Measurements from ENCODE around the gene APEX1. TPM values are rescaled to one million over a fixed set of nuclear protein-coding genes. Genes with fewer than 3 reads are reported as not detected.

Gene APEX1
- total RNA-seq, 1 experiment from 2014 or later: 235 TPM

DNA sequence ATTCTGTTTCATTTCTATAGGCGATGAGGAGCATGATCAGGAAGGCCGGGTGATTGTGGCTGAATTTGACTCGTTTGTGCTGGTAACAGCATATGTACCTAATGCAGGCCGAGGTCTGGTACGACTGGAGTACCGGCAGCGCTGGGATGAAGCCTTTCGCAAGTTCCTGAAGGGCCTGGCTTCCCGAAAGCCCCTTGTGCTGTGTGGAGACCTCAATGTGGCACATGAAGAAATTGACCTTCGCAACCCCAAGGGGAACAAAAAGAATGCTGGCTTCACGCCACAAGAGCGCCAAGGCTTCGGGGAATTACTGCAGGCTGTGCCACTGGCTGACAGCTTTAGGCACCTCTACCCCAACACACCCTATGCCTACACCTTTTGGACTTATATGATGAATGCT is 1.9 kb downstream of the APEX1 start:
- intact Hi-C loops (cut with micrococcal nuclease): loop anchor here (1.0 kb wide), 1 partner anchor 114 kb away; the partner anchor contains the start of gene PARP2
- ATAC-seq: no peak
- Histone ChIP-seq H3K9me2 (ENCODE audit: insufficient read depth) (no peaks in the 10 kb centered on the region), H2AFZ (ENCODE audit: low read depth, low read length, poor library complexity, severe bottlenecking) (no peak overlapping the region), H3K36me3 (ENCODE audit: control insufficient read depth in 1 of 2, insufficient read depth in 2 of 2, low read length in 2 of 2) (peaks cover 25 to 41% of the 10 kb centered on the region in 2 experiments), H3K9ac (ENCODE audit: low read length) (peak overlapping the region; percentile 93; the same call in 1 of the 2 replicates), H3K4me3 (replicated peaks in 1 of 2; ENCODE audit: low read depth in 1 of 2, low read length in 2 of 2) (no peak overlapping the region), H3K4me1 (ENCODE audit: control insufficient read depth in 1 of 2, insufficient read depth in 2 of 2, low read length in 2 of 2) (peaks cover 21 to 29% of the 10 kb centered on the region in 2 experiments), H3K27ac (ENCODE audit: low read depth, low read length) (0 out of 2 replicates have a peak overlapping the region, but pooled peaks have one; percentile 2), H3K27me3 (ENCODE audit: insufficient read depth, low read length) (no peaks in the 10 kb centered on the region), H4K20me1 (ENCODE audit: insufficient read depth) (no peaks in the 10 kb centered on the region), H3K79me2 (ENCODE audit: insufficient read depth, low read length) (peaks cover 65% of the 10 kb centered on the region), H3K9me3 (ENCODE audit: control insufficient read depth in 1 of 2, insufficient read depth in 1 of 2, low read depth in 1 of 2, low read length in 2 of 2) (no peaks in the 10 kb centered on the region), H3K4me2 (ENCODE audit: low read length) (peak overlapping the region; percentile 94; the same call in 1 of the 2 replicates)
- ChIA-PET CTCF (no interaction called here), RAD21 (ENCODE audit: low non-redundant PET in 1 of 2, low total read pairs in 2 of 2, uncharacterized antibody in 2 of 2, unreplicated experiment in 2 of 2) (no interaction called here), POLR2A (no interaction called here)
- no TSS peak for BruUV-seq (replicated peaks)
- TF ChIP-seq SIN3A (IDR thresholded peaks at IDR 0.05; ENCODE audit: low read depth): no peak
- no peak for TF ChIP-seq POLR2AphosphoS5 (IDR thresholded peaks at IDR 0.05; ENCODE audit: low read depth, low read length)
- TF ChIP-seq RAD21 (IDR thresholded peaks at IDR 0.05; ENCODE audit: low read depth): no peak
- TF ChIP-seq JUND (IDR thresholded peaks at IDR 0.05): no peak
- no peak for TF ChIP-seq EZH2 (IDR thresholded peaks at IDR 0.05)
- TF ChIP-seq, protein P1, sequence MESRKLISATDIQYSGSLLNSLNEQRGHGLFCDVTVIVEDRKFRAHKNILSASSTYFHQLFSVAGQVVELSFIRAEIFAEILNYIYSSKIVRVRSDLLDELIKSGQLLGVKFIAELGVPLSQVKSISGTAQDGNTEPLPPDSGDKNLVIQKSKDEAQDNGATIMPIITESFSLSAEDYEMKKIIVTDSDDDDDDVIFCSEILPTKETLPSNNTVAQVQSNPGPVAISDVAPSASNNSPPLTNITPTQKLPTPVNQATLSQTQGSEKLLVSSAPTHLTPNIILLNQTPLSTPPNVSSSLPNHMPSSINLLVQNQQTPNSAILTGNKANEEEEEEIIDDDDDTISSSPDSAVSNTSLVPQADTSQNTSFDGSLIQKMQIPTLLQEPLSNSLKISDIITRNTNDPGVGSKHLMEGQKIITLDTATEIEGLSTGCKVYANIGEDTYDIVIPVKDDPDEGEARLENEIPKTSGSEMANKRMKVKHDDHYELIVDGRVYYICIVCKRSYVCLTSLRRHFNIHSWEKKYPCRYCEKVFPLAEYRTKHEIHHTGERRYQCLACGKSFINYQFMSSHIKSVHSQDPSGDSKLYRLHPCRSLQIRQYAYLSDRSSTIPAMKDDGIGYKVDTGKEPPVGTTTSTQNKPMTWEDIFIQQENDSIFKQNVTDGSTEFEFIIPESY (IDR thresholded peaks at IDR 0.05; ENCODE audit: extremely low read depth, insufficient replicate concordance, low read length): no peak
- TF ChIP-seq, protein P2, sequence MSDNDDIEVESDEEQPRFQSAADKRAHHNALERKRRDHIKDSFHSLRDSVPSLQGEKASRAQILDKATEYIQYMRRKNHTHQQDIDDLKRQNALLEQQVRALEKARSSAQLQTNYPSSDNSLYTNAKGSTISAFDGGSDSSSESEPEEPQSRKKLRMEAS (IDR thresholded peaks at IDR 0.05): no peak
- TF ChIP-seq, protein P3, sequence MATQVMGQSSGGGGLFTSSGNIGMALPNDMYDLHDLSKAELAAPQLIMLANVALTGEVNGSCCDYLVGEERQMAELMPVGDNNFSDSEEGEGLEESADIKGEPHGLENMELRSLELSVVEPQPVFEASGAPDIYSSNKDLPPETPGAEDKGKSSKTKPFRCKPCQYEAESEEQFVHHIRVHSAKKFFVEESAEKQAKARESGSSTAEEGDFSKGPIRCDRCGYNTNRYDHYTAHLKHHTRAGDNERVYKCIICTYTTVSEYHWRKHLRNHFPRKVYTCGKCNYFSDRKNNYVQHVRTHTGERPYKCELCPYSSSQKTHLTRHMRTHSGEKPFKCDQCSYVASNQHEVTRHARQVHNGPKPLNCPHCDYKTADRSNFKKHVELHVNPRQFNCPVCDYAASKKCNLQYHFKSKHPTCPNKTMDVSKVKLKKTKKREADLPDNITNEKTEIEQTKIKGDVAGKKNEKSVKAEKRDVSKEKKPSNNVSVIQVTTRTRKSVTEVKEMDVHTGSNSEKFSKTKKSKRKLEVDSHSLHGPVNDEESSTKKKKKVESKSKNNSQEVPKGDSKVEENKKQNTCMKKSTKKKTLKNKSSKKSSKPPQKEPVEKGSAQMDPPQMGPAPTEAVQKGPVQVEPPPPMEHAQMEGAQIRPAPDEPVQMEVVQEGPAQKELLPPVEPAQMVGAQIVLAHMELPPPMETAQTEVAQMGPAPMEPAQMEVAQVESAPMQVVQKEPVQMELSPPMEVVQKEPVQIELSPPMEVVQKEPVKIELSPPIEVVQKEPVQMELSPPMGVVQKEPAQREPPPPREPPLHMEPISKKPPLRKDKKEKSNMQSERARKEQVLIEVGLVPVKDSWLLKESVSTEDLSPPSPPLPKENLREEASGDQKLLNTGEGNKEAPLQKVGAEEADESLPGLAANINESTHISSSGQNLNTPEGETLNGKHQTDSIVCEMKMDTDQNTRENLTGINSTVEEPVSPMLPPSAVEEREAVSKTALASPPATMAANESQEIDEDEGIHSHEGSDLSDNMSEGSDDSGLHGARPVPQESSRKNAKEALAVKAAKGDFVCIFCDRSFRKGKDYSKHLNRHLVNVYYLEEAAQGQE (IDR thresholded peaks at IDR 0.05; ENCODE audit: low read depth): no peak
- TF ChIP-seq POLR2A (IDR thresholded peaks at IDR 0.05; ENCODE audit: borderline replicate concordance, extremely low read depth, insufficient read depth, insufficient read length): no peak
- DNase-seq (ENCODE audit: low read depth, low spot score): no peak
